GM12873 (cell line): ENCODE data around the gene TMEM132E.

ENCODE experiments used
- CTCF ChIP-seq: IDR thresholded peaks from 2 replicates; pipeline ENCODE4 v1.5.1; 2012; ENCODE audit warnings: low read depth, mild to moderate bottlenecking, moderate library complexity, low read length, control low read depth; ENCODE audit not compliant: insufficient read depth; ENCODE audit errors: missing control alignments

Gene TMEM132E

GRCh38 chr17:34606763-34607162 is 27.4 kb downstream of the TMEM132E start:
- TF ChIP-seq CTCF: no peak

GRCh38 chr17:34607917-34608316 is 28.5 kb downstream of the TMEM132E start:
- TF ChIP-seq CTCF: no peak

- TF ChIP-seq CTCF: no peak
Observed at GRCh38 chr17:34609210-34609609, 29.8 kb downstream of the TMEM132E start.

GRCh38 chr17:34610039-34610438 is 30.7 kb downstream of the TMEM132E start:
- no peak for TF ChIP-seq CTCF

GRCh38 chr17:34610506-34610905 is 31.1 kb downstream of the TMEM132E start:
- TF ChIP-seq CTCF: no peak

- TF ChIP-seq CTCF: no peak
Observed at GRCh38 chr17:34613064-34614019, 34.0 kb downstream of the TMEM132E start.

- TF ChIP-seq CTCF: no peak
Observed at GRCh38 chr17:34614698-34615097, 35.3 kb downstream of the TMEM132E start.
